Mesenchymal stem cell (in vitro differentiated cells and primary cell): Measurements from ENCODE around the gene LATS2.

Experiments
- DNase-seq: peaks from one replicate; pipeline ENCODE4 v3.0.0-alpha.2; 2013
- H2AFZ ChIP-seq: one replicate; pipeline ENCODE4 v1.6.1; 2013; ENCODE audit warnings: low read depth, mild to moderate bottlenecking, control low read depth, inconsistent platforms, low read length, moderate library complexity
- H2AK5ac ChIP-seq: 2 replicates; pipeline ENCODE4 v1.6.1; 2013; ENCODE audit warnings: low read length, moderate library complexity, mild to moderate bottlenecking, inconsistent platforms; ENCODE audit not compliant: severe bottlenecking
- H2BK120ac ChIP-seq: one replicate; pipeline ENCODE4 v1.6.1; 2013; ENCODE audit warnings: low read depth, mild to moderate bottlenecking, inconsistent platforms, low read length, moderate library complexity
- H2BK12ac ChIP-seq, 2 experiments: one replicate each; pipeline ENCODE4 v1.6.1; 2013; ENCODE audit warnings: inconsistent platforms in 2 of 2, low read length in 2 of 2, mild to moderate bottlenecking in 2 of 2, moderate library complexity in 2 of 2, control low read depth in 1 of 2
- H2BK15ac ChIP-seq: one replicate; pipeline ENCODE4 v1.6.1; 2013; ENCODE audit warnings: mild to moderate bottlenecking, low read depth, inconsistent platforms; ENCODE audit not compliant: poor library complexity, severe bottlenecking
- H2BK5ac ChIP-seq: 2 replicates; pipeline ENCODE4 v1.6.1; 2013; ENCODE audit warnings: low read depth, mild to moderate bottlenecking, low read length, control low read depth, inconsistent platforms; ENCODE audit not compliant: poor library complexity, severe bottlenecking
- H3K14ac ChIP-seq, 2 experiments: one replicate each; pipeline ENCODE4 v1.6.1; 2013; ENCODE audit warnings: inconsistent platforms in 2 of 2, low read length in 2 of 2, control low read depth in 1 of 2, mild to moderate bottlenecking in 1 of 2, moderate library complexity in 1 of 2
- H3K18ac ChIP-seq, 2 experiments: one replicate each; pipeline ENCODE4 v1.6.1; 2013; ENCODE audit warnings: inconsistent platforms in 2 of 2, low read length in 2 of 2, control low read depth in 1 of 2, low read depth in 1 of 2, mild to moderate bottlenecking in 1 of 2
- H3K23ac ChIP-seq, 2 experiments: one replicate each; pipeline ENCODE4 v1.6.1; 2013; ENCODE audit warnings: inconsistent platforms in 2 of 2, low read length in 2 of 2, mild to moderate bottlenecking in 2 of 2, moderate library complexity in 2 of 2, control low read depth in 1 of 2
- H3K27ac ChIP-seq: 2 replicates; pipeline ENCODE4 v1.5.1; 2013; ENCODE audit warnings: mild to moderate bottlenecking, moderate library complexity, low read length, control low read depth, inconsistent platforms; ENCODE audit not compliant: poor library complexity, severe bottlenecking
- H3K27me3 ChIP-seq, 2 experiments: 2 replicates each; pipeline versions ENCODE4 v1.6.1 to v1.7.0; 2013; ENCODE audit warnings: low read length in 2 of 2, mild to moderate bottlenecking in 2 of 2, moderate library complexity in 2 of 2, control low read depth in 1 of 2, inconsistent platforms in 1 of 2; ENCODE audit not compliant: control insufficient read depth in 1 of 2, insufficient read depth in 1 of 2
- H3K36me3 ChIP-seq, 2 experiments: 2 replicates each; pipeline versions ENCODE4 v1.6.1 to v1.7.0; 2013; ENCODE audit warnings: low read length in 2 of 2, control low read depth in 1 of 2, inconsistent platforms in 1 of 2, low read depth in 1 of 2, mild to moderate bottlenecking in 1 of 2; ENCODE audit not compliant: insufficient read depth in 2 of 2, control insufficient read depth in 1 of 2
- H3K4ac ChIP-seq, 2 experiments: one replicate each; pipeline ENCODE4 v1.6.1; 2013; ENCODE audit warnings: inconsistent platforms in 2 of 2, low read length in 2 of 2, mild to moderate bottlenecking in 2 of 2, moderate library complexity in 2 of 2, control low read depth in 1 of 2, low read depth in 1 of 2
- H3K4me1 ChIP-seq: 2 replicates; pipeline ENCODE4 v1.6.1; 2013; ENCODE audit warnings: low read depth, low read length, control low read depth; ENCODE audit not compliant: control insufficient read depth, insufficient read depth
- H3K4me2 ChIP-seq: 2 replicates; pipeline ENCODE4 v1.6.1; 2013; ENCODE audit warnings: low read length, mild to moderate bottlenecking, inconsistent platforms; ENCODE audit not compliant: poor library complexity, severe bottlenecking
- H3K4me3 ChIP-seq, 2 experiments: 2 replicates each; pipeline versions ENCODE4 v1.5.1 to v1.7.0; 2013; ENCODE audit warnings: low read length in 2 of 2, mild to moderate bottlenecking in 2 of 2, control low read depth in 1 of 2, low read depth in 1 of 2; ENCODE audit not compliant: insufficient read depth in 1 of 2
- H3K79me1 ChIP-seq: replicated peaks from 2 replicates; pipeline ENCODE4 v1.6.1; 2013; ENCODE audit warnings: mild to moderate bottlenecking, control low read depth, low read length, inconsistent platforms; ENCODE audit not compliant: poor library complexity, severe bottlenecking
- H3K9ac ChIP-seq: 2 replicates; pipeline ENCODE4 v1.7.0; 2013; ENCODE audit warnings: mild to moderate bottlenecking, low read length, moderate library complexity
- H3K9me3 ChIP-seq: 2 replicates; pipeline ENCODE4 v1.7.0; 2013; ENCODE audit warnings: mild to moderate bottlenecking, low read length; ENCODE audit not compliant: control insufficient read depth
- H4K8ac ChIP-seq: one replicate; pipeline ENCODE4 v1.6.1; 2013; ENCODE audit warnings: inconsistent platforms, mild to moderate bottlenecking, low read length, moderate library complexity
- H4K91ac ChIP-seq: one replicate; pipeline ENCODE4 v1.6.1; 2013; ENCODE audit warnings: mild to moderate bottlenecking, low read length, inconsistent platforms
- WGBS: methylation state at CpG from one replicate; pipeline ENCODE4 v1.1.7; 2013; ENCODE audit warnings: mixed read lengths; 5-methylcytosine and 5-hydroxymethylcytosine counted together

LATS2 gene

GRCh38 chr13:20995245-20995838 lies 66.0 kb downstream of the LATS2 start:
- Histone ChIP-seq H3K9ac (no peak overlapping the region), H3K4me3 (no peak overlapping the region), H2BK5ac (no peak overlapping the region), H2AK5ac (no peak overlapping the region), H2BK120ac (no peak overlapping the region), H3K14ac (no peak overlapping the region), H2BK15ac (no peak overlapping the region), H3K79me1 (peaks cover 42% of the 10 kb centered on the region), H3K27ac (no peak overlapping the region), H3K4me2 (no peak overlapping the region), H3K9me3 (no peaks in the 10 kb centered on the region), H4K8ac (no peak overlapping the region), H2BK12ac (no peak overlapping the region), H3K4ac (no peak overlapping the region), H4K91ac (no peak overlapping the region), H3K23ac (no peak overlapping the region), H3K36me3 (peaks cover 23 to 40% of the 10 kb centered on the region in 2 experiments), H3K4me1 (peaks cover 30% of the 10 kb centered on the region), H3K18ac (no peak overlapping the region), H2AFZ (no peak overlapping the region), H3K27me3 (no peaks in the 10 kb centered on the region)
- DNase-seq = no peak
- WGBS = 80% methylated on average over 3 of the region's 4 CpGs

GRCh38 chr13:20994441-20994821 lies 67.0 kb downstream of the LATS2 start:
- Histone ChIP-seq H2BK15ac (no peak overlapping the region), H3K4ac (no peak overlapping the region), H4K91ac (no peak overlapping the region), H3K79me1 (peaks cover 43% of the 10 kb centered on the region), H3K23ac (no peak overlapping the region), H2BK5ac (no peak overlapping the region), H3K9me3 (no peaks in the 10 kb centered on the region), H3K36me3 (peaks cover 33 to 46% of the 10 kb centered on the region in 2 experiments), H3K4me3 (no peak overlapping the region), H3K18ac (no peak overlapping the region), H3K9ac (no peak overlapping the region), H3K4me1 (peaks cover 30% of the 10 kb centered on the region), H2AFZ (no peak overlapping the region), H2BK120ac (no peak overlapping the region), H3K14ac (no peak overlapping the region), H3K27ac (no peak overlapping the region), H3K27me3 (no peaks in the 10 kb centered on the region), H2BK12ac (no peak overlapping the region), H4K8ac (no peak overlapping the region), H2AK5ac (no peak overlapping the region), H3K4me2 (no peak overlapping the region)
- 97% methylated on average over 7 of the region's 7 CpGs for WGBS
- DNase-seq = no peak

GRCh38 chr13:20993661-20994440 lies 67.5 kb downstream of the LATS2 start:
- Histone ChIP-seq H3K27ac (peak overlapping the region; percentile 21), H3K27me3 (no peaks in the 10 kb centered on the region), H3K4me2 (no peak overlapping the region), H3K18ac (no peak overlapping the region), H2BK120ac (no peak overlapping the region), H3K14ac (no peak overlapping the region), H3K9ac (no peak overlapping the region), H3K4me1 (peaks cover 27% of the 10 kb centered on the region), H2AK5ac (no peak overlapping the region), H4K91ac (no peak overlapping the region), H2BK12ac (no peak overlapping the region), H2BK15ac (no peak overlapping the region), H3K4me3 (no peak overlapping the region), H3K23ac (no peak overlapping the region), H3K79me1 (peaks cover 42% of the 10 kb centered on the region), H2AFZ (no peak overlapping the region), H4K8ac (no peak overlapping the region), H3K36me3 (peaks cover 38 to 49% of the 10 kb centered on the region in 2 experiments), H3K4ac (no peak overlapping the region), H2BK5ac (no peak overlapping the region), H3K9me3 (no peaks in the 10 kb centered on the region)
- DNase-seq = peak; percentile 68
- 88% methylated on average over 13 of the region's 13 CpGs for WGBS

- no peak overlapping the region for H2BK120ac ChIP-seq
- peaks cover 42% of the 10 kb centered on the region for H3K79me1 ChIP-seq
- peak overlapping the region; percentile 21 for H3K27ac ChIP-seq
- peaks cover 21% of the 10 kb centered on the region for H3K4me1 ChIP-seq
- H3K27me3 ChIP-seq = no peaks in the 10 kb centered on the region
- 98% methylated on average over 4 of the region's 4 CpGs for WGBS
- H3K18ac ChIP-seq = no peak overlapping the region
- DNase-seq = no peak
- H2BK5ac ChIP-seq = no peak overlapping the region
- no peak overlapping the region for H3K14ac ChIP-seq
- no peaks in the 10 kb centered on the region for H3K9me3 ChIP-seq
- no peak overlapping the region for H2AFZ ChIP-seq
- H4K8ac ChIP-seq = no peak overlapping the region
- H3K4ac ChIP-seq = no peak overlapping the region
- H3K23ac ChIP-seq = peak overlapping the region in 1 of 2 experiments; percentile 17
- H4K91ac ChIP-seq = no peak overlapping the region
- H3K9ac ChIP-seq = no peak overlapping the region
- H3K4me2 ChIP-seq = no peak overlapping the region
- no peak overlapping the region for H2AK5ac ChIP-seq
- H3K36me3 ChIP-seq = peaks cover 44 to 51% of the 10 kb centered on the region in 2 experiments
- no peak overlapping the region for H3K4me3 ChIP-seq
- no peak overlapping the region for H2BK15ac ChIP-seq
- H2BK12ac ChIP-seq = no peak overlapping the region
These were observed 68.2 kb downstream of the LATS2 start for GRCh38 chr13:20993211-20993610.
